ENCODE data around the gene ZCCHC24.

ZCCHC24 gene

DNA sequence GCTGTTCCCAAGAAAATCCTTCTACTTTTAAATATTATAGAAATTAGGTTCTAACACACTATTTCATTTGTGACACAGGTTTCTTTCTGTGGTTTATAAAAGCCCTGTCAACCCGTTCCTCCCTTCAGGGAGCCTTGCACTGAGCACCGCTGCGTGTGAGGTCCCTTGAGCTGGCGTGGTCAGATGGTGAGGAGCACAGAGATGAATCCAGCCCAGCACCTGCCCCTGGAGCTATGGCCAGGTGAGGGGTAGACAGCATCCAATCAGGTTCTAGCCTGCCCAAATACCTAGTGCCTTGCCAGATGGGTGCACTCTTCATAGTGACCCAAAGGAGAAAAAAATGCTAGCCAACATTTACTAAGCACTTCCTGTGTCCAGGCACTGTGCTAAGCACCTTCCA lies 15.7 kb downstream of the ZCCHC24 start:
- TF ChIP-seq, protein P1, sequence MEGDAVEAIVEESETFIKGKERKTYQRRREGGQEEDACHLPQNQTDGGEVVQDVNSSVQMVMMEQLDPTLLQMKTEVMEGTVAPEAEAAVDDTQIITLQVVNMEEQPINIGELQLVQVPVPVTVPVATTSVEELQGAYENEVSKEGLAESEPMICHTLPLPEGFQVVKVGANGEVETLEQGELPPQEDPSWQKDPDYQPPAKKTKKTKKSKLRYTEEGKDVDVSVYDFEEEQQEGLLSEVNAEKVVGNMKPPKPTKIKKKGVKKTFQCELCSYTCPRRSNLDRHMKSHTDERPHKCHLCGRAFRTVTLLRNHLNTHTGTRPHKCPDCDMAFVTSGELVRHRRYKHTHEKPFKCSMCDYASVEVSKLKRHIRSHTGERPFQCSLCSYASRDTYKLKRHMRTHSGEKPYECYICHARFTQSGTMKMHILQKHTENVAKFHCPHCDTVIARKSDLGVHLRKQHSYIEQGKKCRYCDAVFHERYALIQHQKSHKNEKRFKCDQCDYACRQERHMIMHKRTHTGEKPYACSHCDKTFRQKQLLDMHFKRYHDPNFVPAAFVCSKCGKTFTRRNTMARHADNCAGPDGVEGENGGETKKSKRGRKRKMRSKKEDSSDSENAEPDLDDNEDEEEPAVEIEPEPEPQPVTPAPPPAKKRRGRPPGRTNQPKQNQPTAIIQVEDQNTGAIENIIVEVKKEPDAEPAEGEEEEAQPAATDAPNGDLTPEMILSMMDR (conservative IDR thresholded peaks at IDR 0.05; ENCODE audit: low read depth, low read length), result no peak
- Histone ChIP-seq H3K36me3 (ENCODE audit: insufficient read depth) (no peaks in the 10 kb centered on the region), H4K20me1 (ENCODE audit: insufficient read depth) (no peaks in the 10 kb centered on the region)

GRCh38 chr10:79427965-79428364 lies 17.5 kb downstream of the ZCCHC24 start:
- H3K27me3 ChIP-seq (ENCODE audit: insufficient read depth, low read depth), result no peaks in the 10 kb centered on the region
- TF ChIP-seq, protein P1 (conservative IDR thresholded peaks at IDR 0.05; ENCODE audit: low read depth, low read length), result no peak
- H3K4me3 ChIP-seq (IDR thresholded peaks at IDR 0.05; ENCODE audit: insufficient read depth, low read depth, low read length), result no peak overlapping the region
- H3K36me3 ChIP-seq (ENCODE audit: insufficient read depth), result no peaks in the 10 kb centered on the region
- no peak overlapping the region for H2AFZ ChIP-seq (ENCODE audit: low read depth)
- H3K79me2 ChIP-seq (ENCODE audit: insufficient read depth, low read depth), result no peaks in the 10 kb centered on the region
- no peaks in the 10 kb centered on the region for H3K4me1 ChIP-seq (ENCODE audit: low read depth, poor library complexity, severe bottlenecking)
- H3K27ac ChIP-seq, result no peak overlapping the region
- H3K9ac ChIP-seq, result no peak overlapping the region
- no peaks in the 10 kb centered on the region for H4K20me1 ChIP-seq (ENCODE audit: insufficient read depth)
- H3K4me2 ChIP-seq, result no peak overlapping the region

More for the DNA sequence above, 15.7 kb downstream of the ZCCHC24 start:
- Histone ChIP-seq H3K27me3 (ENCODE audit: insufficient read depth, low read depth) (no peaks in the 10 kb centered on the region), H2AFZ (ENCODE audit: low read depth) (no peak overlapping the region), H3K27ac (no peak overlapping the region), H3K4me1 (ENCODE audit: low read depth, poor library complexity, severe bottlenecking) (no peaks in the 10 kb centered on the region), H3K4me3 (IDR thresholded peaks at IDR 0.05; ENCODE audit: insufficient read depth, low read depth, low read length) (no peak overlapping the region), H3K4me2 (no peak overlapping the region), H3K9ac (no peak overlapping the region), H3K79me2 (ENCODE audit: insufficient read depth, low read depth) (no peaks in the 10 kb centered on the region)

GRCh38 chr10:79425074-79425532 lies 20.3 kb downstream of the ZCCHC24 start:
- H3K79me2 ChIP-seq (ENCODE audit: insufficient read depth, low read depth), result no peaks in the 10 kb centered on the region
- no peak overlapping the region for H2AFZ ChIP-seq (ENCODE audit: low read depth)
- H3K4me1 ChIP-seq (ENCODE audit: low read depth, poor library complexity, severe bottlenecking), result no peaks in the 10 kb centered on the region
- TF ChIP-seq, protein P1 (conservative IDR thresholded peaks at IDR 0.05; ENCODE audit: low read depth, low read length), result no peak
- no peaks in the 10 kb centered on the region for H4K20me1 ChIP-seq (ENCODE audit: insufficient read depth)
- no peak overlapping the region for H3K27ac ChIP-seq
- H3K9ac ChIP-seq, result no peak overlapping the region
- no peaks in the 10 kb centered on the region for H3K36me3 ChIP-seq (ENCODE audit: insufficient read depth)
- no peak overlapping the region for H3K4me2 ChIP-seq
- H3K27me3 ChIP-seq (ENCODE audit: insufficient read depth, low read depth), result no peaks in the 10 kb centered on the region
- H3K4me3 ChIP-seq (IDR thresholded peaks at IDR 0.05; ENCODE audit: insufficient read depth, low read depth, low read length), result no peak overlapping the region

- H3K9ac ChIP-seq, result no peak overlapping the region
- TF ChIP-seq, protein P1 (conservative IDR thresholded peaks at IDR 0.05; ENCODE audit: low read depth, low read length), result no peak
Observed at GRCh38 chr10:79424221-79425073, 21.0 kb downstream of the ZCCHC24 start.

More at GRCh38 chr10:79424221-79425073, 21.0 kb downstream of the ZCCHC24 start:
- Histone ChIP-seq H3K36me3 (ENCODE audit: insufficient read depth) (no peaks in the 10 kb centered on the region), H2AFZ (ENCODE audit: low read depth) (no peak overlapping the region), H3K4me2 (no peak overlapping the region), H3K4me3 (IDR thresholded peaks at IDR 0.05; ENCODE audit: insufficient read depth, low read depth, low read length) (no peak overlapping the region), H4K20me1 (ENCODE audit: insufficient read depth) (no peaks in the 10 kb centered on the region), H3K79me2 (ENCODE audit: insufficient read depth, low read depth) (no peaks in the 10 kb centered on the region), H3K4me1 (ENCODE audit: low read depth, poor library complexity, severe bottlenecking) (no peaks in the 10 kb centered on the region), H3K27me3 (ENCODE audit: insufficient read depth, low read depth) (no peaks in the 10 kb centered on the region), H3K27ac (no peak overlapping the region)
